HL-60 (cell line): Measurements from ENCODE around the gene ERGIC3.

Experiments
- CTCF ChIP-seq: IDR thresholded peaks from one replicate; pipeline ENCODE4 v1.5.1; 2011; ENCODE audit warnings: low read length, control low read depth, inconsistent platforms; ENCODE audit not compliant: insufficient read depth
- GABPA ChIP-seq: IDR thresholded peaks from 2 replicates; pipeline ENCODE4 v1.6.1; 2012; ENCODE audit warnings: low read depth
- POLR2AphosphoS5 ChIP-seq: IDR thresholded peaks from 2 replicates; pipeline ENCODE4 v1.6.1; 2012; ENCODE audit warnings: low read depth
- TF ChIP-seq, protein P1 (sequence below): IDR thresholded peaks from 2 replicates; pipeline ENCODE4 v1.6.1; 2012; ENCODE audit warnings: low read depth; ENCODE audit not compliant: insufficient replicate concordance

GRCh38 chr20:35583636-35584560 lies 42.0 kb downstream of the ERGIC3 start:
- TF ChIP-seq CTCF (no peak), POLR2AphosphoS5 (no peak), GABPA (no peak)
- TF ChIP-seq, protein P1, sequence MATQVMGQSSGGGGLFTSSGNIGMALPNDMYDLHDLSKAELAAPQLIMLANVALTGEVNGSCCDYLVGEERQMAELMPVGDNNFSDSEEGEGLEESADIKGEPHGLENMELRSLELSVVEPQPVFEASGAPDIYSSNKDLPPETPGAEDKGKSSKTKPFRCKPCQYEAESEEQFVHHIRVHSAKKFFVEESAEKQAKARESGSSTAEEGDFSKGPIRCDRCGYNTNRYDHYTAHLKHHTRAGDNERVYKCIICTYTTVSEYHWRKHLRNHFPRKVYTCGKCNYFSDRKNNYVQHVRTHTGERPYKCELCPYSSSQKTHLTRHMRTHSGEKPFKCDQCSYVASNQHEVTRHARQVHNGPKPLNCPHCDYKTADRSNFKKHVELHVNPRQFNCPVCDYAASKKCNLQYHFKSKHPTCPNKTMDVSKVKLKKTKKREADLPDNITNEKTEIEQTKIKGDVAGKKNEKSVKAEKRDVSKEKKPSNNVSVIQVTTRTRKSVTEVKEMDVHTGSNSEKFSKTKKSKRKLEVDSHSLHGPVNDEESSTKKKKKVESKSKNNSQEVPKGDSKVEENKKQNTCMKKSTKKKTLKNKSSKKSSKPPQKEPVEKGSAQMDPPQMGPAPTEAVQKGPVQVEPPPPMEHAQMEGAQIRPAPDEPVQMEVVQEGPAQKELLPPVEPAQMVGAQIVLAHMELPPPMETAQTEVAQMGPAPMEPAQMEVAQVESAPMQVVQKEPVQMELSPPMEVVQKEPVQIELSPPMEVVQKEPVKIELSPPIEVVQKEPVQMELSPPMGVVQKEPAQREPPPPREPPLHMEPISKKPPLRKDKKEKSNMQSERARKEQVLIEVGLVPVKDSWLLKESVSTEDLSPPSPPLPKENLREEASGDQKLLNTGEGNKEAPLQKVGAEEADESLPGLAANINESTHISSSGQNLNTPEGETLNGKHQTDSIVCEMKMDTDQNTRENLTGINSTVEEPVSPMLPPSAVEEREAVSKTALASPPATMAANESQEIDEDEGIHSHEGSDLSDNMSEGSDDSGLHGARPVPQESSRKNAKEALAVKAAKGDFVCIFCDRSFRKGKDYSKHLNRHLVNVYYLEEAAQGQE, result no peak
